GM19351 (cell line): ENCODE measurements around the gene KIAA1671.

Experiments used
- ATAC-seq: cut with Tn5 transposase; IDR thresholded peaks from one replicate; pipeline ENCODE4 v1.9.1; 2021; ENCODE audit warnings: mild to moderate bottlenecking, moderate library complexity; ENCODE audit not compliant: unreplicated experiment

The KIAA1671 gene

DNA sequence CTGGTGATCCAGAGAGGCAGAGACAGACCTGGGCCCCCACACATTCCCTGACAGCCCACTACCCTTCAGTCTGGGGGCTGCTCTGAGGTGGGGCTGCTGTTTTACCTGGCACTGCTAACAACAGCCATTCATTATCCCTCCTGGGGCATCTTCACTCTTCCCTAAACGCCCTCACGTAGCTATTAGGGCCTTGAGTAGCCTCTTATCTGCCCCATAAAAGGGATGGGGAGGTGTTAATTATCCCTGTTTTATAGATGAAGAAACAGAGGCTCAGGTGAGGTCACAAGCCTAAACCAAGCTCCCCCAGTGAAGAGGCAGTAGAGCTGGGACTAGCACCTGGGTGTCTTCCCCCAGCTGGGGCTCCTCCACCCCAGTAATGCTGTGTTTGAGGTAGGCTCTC, 79.5 kb downstream of the KIAA1671 start:
- no peak for ATAC-seq

- no peak for ATAC-seq
Measured at GRCh38 chr22:25035715-25036114, 83.2 kb downstream of the KIAA1671 start.

DNA sequence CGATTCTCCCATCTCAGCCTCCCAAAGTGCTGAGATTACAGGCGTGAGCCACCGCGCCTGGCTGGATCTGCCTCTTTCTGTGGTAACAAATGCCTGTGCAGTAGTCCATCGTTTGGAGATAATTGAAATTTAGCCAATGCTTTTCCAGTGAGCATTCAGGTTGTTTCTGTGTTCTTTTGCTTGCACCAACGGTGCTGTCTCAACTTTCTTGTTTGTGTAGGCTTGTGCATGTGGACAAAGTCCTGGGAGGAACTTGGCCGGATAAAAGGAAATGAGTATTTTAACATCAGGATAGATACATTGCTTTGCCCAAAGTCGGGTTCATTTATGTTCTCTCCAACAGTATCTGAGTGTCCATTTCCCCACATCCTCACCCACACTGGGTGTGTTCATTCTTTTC, 85.7 kb downstream of the KIAA1671 start:
- ATAC-seq: no peak

DNA sequence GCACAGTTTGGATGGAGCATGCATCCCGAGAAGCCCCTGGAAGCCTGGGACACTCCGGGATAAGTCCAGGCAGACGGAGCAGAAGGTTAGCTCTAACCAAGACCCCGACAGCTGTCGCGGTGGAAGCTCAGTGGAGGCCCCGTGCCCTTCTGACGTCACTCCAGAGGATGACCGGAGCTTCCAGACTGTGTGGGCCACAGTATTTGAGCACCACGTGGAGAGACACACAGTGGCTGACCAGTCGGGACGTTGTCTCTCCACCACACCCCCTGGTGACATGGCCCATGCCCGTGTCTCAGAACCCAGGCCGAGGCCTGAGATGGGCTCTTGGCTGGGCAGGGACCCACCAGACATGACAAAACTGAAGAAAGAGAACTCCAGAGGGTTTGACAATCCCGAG, 86.3 kb downstream of the KIAA1671 start:
- ATAC-seq: no peak

GRCh38 chr22:25039255-25039654, 86.7 kb downstream of the KIAA1671 start:
- ATAC-seq: no peak

DNA sequence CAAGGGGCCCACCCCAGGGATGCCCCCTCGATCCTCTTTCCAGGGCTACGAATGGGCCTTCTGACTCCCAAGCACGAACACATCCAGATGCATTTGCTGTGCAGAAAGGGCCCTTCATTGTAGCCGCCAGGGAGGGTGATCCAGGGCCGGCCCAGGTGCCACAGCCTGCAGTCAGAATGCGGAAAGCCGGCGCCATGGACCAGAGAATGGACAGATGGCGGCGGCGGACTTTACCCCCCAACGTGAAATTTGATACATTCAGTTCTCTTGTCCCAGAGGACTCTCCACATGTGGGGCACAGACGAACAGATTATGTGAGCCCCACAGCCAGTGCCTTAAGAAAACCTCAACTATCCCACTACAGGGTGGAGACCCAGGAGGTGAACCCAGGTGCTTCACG, 87.2 kb downstream of the KIAA1671 start:
- ATAC-seq: no peak

- no peak for ATAC-seq
Measured at GRCh38 chr22:25045159-25045558, 92.6 kb downstream of the KIAA1671 start.

- ATAC-seq: no peak
Measured at GRCh38 chr22:25048071-25048470, 95.6 kb downstream of the KIAA1671 start.

- ATAC-seq: no peak
Measured at GRCh38 chr22:25048659-25049647, 96.4 kb downstream of the KIAA1671 start.

GRCh38 chr22:25049770-25050169, 97.3 kb downstream of the KIAA1671 start:
- no peak for ATAC-seq

GRCh38 chr22:25050566-25050965, 98.0 kb downstream of the KIAA1671 start:
- ATAC-seq: no peak

- ATAC-seq: no peak
Measured at GRCh38 chr22:25051073-25051472, 98.6 kb downstream of the KIAA1671 start.

DNA sequence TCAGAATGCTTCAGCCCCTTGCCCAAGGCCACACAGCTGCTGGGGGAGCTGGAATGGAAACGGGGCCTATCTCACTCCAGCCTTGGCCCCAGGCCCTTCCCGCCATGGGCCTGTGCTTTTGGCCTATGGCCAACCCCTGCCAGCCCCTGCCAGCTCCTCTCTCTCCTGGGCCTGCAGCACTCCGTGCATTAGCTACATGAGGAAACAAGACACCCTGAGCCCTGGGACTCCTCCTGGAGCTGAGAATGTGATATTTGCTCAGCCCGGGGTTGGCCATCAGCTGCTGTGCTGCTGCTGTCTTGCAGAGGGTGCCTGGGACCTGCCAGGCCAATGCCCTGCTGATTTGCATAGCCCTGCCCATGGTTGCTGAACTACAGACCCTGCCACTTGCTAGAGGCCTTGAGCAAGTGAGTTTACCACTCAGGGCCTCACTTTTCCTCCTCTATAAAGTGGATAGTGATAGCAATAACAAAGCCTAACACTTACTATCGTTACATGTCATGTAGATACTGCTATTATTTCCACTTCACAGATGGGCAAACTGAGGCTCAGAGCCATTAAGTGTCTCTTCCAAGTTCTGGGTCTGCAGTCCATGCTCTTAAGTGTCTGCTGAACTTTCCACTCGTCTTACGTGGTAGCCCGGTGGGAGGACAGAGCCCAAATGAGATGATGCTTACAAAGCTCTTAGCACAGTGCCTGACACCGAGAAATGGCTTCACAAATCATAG, 99.6 kb downstream of the KIAA1671 start:
- ATAC-seq: no peak

GRCh38 chr22:25053153-25053805, 100.8 kb downstream of the KIAA1671 start:
- no peak for ATAC-seq

DNA sequence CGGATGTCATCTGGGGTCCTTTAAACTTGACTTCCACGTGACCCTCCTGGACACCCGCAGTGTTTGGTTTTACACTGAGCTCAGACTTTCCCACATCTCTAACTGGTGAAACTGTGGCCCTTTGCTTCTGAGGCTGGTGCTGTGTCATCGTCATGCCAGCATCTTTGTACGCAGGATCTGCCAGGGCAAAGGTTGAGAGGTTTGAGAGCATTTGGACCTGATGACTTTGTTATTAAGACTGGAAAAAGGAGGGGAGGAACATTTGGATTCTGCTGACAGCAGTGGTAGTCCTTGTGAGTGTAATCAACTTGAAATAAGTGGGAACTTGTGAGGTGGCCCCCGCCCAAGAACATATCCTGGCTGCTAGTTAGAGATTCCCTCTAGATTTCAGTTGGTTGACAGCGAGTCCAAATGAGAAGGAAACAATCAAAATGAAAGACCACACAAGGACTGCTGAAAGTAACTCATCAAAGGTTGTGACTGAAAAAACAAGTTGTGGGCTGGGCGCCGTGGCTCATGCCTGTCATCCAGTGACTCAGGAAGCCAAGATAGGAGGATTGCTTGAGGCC, 102.5 kb downstream of the KIAA1671 start:
- ATAC-seq: no peak

GRCh38 chr22:25057013-25057881, 104.7 kb downstream of the KIAA1671 start:
- no peak for ATAC-seq

DNA sequence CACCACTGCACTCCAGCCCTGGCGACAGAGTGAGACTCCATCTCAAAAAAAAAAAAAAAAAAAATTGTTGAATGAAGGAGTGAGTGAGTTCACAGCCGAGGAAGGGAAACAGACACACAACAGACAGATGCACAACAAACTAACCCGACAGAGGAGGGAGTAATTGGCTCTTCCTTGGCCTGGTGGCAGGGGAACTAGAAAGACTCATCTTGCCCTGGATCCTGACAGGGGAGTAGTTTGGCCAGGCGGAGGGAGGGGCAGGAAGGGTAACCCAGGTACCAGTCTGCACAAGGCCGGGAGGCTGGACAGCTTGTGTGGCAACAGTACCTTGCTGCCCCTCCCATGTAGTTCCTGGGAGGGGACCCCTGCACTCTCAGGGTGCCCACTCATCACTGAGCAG, 106.9 kb downstream of the KIAA1671 start:
- no peak for ATAC-seq

DNA sequence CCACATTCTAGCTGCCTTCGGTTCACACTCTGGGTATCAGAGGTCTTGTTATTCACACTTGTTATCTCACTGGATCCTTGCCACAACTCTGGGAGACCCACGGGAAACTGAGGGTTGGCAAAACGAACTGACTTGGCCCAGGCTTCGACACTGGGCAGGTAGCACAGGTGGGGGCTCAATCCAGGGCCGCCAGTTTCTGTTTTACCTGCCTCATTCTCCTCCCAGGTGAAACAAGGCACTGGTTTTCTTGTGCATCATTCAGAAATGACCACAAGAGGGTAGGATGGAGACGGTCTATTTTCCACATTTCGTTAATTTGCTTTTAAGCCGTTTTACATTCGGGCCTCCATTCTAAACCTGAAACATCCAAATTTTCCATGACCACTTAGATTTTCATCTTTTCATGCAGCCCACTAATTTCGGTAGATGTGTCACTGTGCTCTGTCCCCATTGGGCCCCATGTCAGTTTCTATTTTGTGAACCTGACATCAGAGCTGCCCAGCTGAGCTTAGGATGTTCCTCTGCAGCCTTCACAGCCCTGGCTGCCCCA, 108.1 kb downstream of the KIAA1671 start:
- ATAC-seq: no peak

- ATAC-seq: no peak
Measured at GRCh38 chr22:25061134-25061533, 108.6 kb downstream of the KIAA1671 start.
